ENCODE results near the gene IFT52. TPM values are rescaled to one million over a fixed set of nuclear protein-coding genes. Genes with fewer than 3 reads are reported as not detected.

IFT52 gene
- total RNA-seq, 1 experiment from 2014 or later: 70.5 TPM

DNA sequence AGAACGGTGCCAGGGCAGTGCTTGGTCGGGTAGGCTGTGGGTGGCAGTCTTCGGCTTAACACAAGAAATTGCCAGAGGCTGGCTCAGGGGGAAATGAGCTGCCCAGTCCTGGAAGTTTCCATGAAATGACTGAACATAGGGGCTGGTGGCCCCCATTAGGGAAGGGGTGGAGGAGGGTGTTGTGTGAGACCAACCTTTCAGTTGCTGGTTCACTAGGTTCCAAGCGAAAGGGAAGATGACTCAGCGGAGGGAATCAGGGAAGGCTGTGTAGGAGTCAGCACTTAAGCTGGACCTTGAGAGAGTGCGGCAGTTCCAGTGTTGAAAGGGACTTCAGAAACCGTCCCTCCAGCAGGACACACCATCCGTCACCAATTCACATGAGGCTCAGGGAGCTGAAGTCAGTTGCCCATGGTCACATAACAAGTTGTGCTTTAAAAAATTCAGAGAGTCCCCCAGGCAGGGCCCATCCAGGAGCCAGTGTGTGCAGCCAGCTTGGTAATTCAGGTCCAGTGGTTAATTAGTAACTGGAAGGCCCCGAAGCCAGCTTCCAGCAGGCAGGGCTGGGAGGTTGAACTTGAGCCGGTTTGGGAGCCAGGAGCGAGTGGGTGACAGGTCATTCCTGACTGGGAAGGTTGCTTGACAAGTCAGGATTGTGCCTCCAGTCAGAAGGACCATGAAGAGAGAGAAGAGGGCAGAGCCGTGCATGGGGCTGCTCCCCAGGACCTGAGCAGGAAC, 32.2 kb upstream of the IFT52 start, which contains the start of gene SGK2:
TSS of gene SGK2 (plus strand) at position 616 of the 735 bp plus-strand sequence. CDS start 7,469 bp downstream, outside the sequence.
- POLR2A ChIA-PET: interaction anchor here (1.0 to 1.5 kb wide), 4 partner anchors 13 to 101 kb away, joined by 4 to 13 read pairs (median 6); partner anchors contain the start of gene IFT52
- intact Hi-C loops (cut with micrococcal nuclease; ENCODE audit: unreplicated experiment): loop anchor here (1.0 to 5.0 kb wide), 3 partner anchors 20 to 134 kb away; partner anchors contain the start of gene IFT52

GRCh38 chr20:43559147-43559987, 31.4 kb upstream of the IFT52 start:
- peaks cover 4% of the 10 kb centered on the region for H3K36me3 Mint-ChIP-seq (ENCODE audit: insufficient read depth, unreplicated experiment)
- Histone ChIP-seq H3K27me3 (replicated peaks; ENCODE audit: control insufficient read depth, insufficient read depth, low read length) (no peaks in the 10 kb centered on the region), H3K4me1 (peaks cover 30% of the 10 kb centered on the region), H3K4me3 (ENCODE audit: low read depth, low read length) (no peak overlapping the region), H3K9me3 (no peaks in the 10 kb centered on the region), H3K36me3 (ENCODE audit: control insufficient read depth, insufficient read depth, low read length) (no peaks in the 10 kb centered on the region)
- intact Hi-C loops (cut with micrococcal nuclease; ENCODE audit: unreplicated experiment): loop anchor here (2.0 to 5.0 kb wide), 2 partner anchors 21 to 133 kb away; no protein-coding TSS in a partner anchor
- H3K27me3 Mint-ChIP-seq (ENCODE audit: insufficient read depth, unreplicated experiment): no peaks in the 10 kb centered on the region
- ChIA-PET CTCF (interaction anchor here (0.5 to 1.5 kb wide), 11 partner anchors 9 to 342 kb away, joined by 3 to 32 read pairs (median 5); partner anchors contain the start of gene IFT52), POLR2A (interaction anchor here (0.7 to 1.5 kb wide), 5 partner anchors 12 to 102 kb away, joined by 3 to 13 read pairs (median 6); partner anchors contain the start of gene IFT52)
- BruUV-seq (replicated peaks): TSS peak; percentile 74
- peak in 1 of 2 experiments; percentile 34 for DNase-seq
- TF ChIP-seq CTCF (IDR thresholded peaks at IDR 0.05; ENCODE audit: insufficient read depth in 1 of 2, low read depth in 1 of 2, low read length in 1 of 2, severe bottlenecking in 1 of 2, unreplicated experiment in 1 of 2): no peak
- H3K27ac Mint-ChIP-seq (ENCODE audit: unreplicated experiment): peak overlapping the region; percentile 10
- no peaks in the 10 kb centered on the region for H3K9me3 Mint-ChIP-seq (ENCODE audit: unreplicated experiment)
- peak overlapping the region; percentile 15 for H3K4me3 Mint-ChIP-seq (ENCODE audit: unreplicated experiment)
- H3K4me1 Mint-ChIP-seq (ENCODE audit: low read depth, unreplicated experiment): peaks cover 17% of the 10 kb centered on the region

More for the DNA sequence above, 32.2 kb upstream of the IFT52 start, which contains the start of gene SGK2:
- Mint-ChIP-seq H3K27me3 (ENCODE audit: insufficient read depth, unreplicated experiment) (no peaks in the 10 kb centered on the region), H3K9me3 (ENCODE audit: unreplicated experiment) (no peaks in the 10 kb centered on the region), H3K4me3 (ENCODE audit: unreplicated experiment) (peak within 1 kb of the TSS; percentile 15), H3K36me3 (ENCODE audit: insufficient read depth, unreplicated experiment) (peaks cover 4% of the 10 kb centered on the region), H3K4me1 (ENCODE audit: low read depth, unreplicated experiment) (peaks cover 17% of the 10 kb centered on the region), H3K27ac (ENCODE audit: unreplicated experiment) (peak within 1 kb of the TSS; percentile 23)
- Histone ChIP-seq H3K36me3 (ENCODE audit: control insufficient read depth, insufficient read depth, low read length) (no peaks in the 10 kb centered on the region), H3K27me3 (replicated peaks; ENCODE audit: control insufficient read depth, insufficient read depth, low read length) (no peaks in the 10 kb centered on the region), H3K9me3 (no peaks in the 10 kb centered on the region), H3K4me3 (ENCODE audit: low read depth, low read length) (no peak within 1 kb of the TSS), H3K4me1 (peaks cover 30% of the 10 kb centered on the region)
- peak; percentile 90 to 94 for DNase-seq
- TSS peak; percentile 94 for BruUV-seq (replicated peaks)
- no peak for TF ChIP-seq CTCF (IDR thresholded peaks at IDR 0.05; ENCODE audit: insufficient read depth in 1 of 2, low read depth in 1 of 2, low read length in 1 of 2, severe bottlenecking in 1 of 2, unreplicated experiment in 1 of 2)
- CTCF ChIA-PET: interaction anchor here (0.5 to 1.5 kb wide), 10 partner anchors 9 to 133 kb away, joined by 3 to 32 read pairs (median 5); partner anchors contain the start of gene IFT52

DNA sequence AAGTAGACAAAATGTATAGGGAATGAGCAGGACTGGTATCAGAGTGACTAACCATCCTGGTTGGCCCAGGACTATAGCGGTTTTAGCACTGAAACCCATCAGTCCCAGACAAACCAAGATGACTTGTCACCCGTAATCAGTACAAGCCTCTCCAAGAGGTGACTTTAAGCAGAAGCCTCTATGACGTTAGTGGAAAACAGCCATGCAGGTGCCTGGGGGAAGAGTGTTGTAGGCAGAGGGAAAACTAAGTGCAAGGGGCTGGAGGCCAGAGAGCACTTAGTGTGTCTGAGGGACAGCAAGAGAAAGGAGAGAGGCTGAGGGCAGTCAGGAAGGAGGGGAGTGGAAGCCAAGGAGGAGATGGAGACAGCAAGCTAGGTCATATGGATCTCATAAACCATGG, 29.8 kb upstream of the IFT52 start:
- H3K9me3 ChIP-seq: no peaks in the 10 kb centered on the region
- peaks cover 4% of the 10 kb centered on the region for H3K36me3 Mint-ChIP-seq (ENCODE audit: insufficient read depth, unreplicated experiment)
- H3K4me1 ChIP-seq: peaks cover 30% of the 10 kb centered on the region
- DNase-seq: peak in 1 of 2 experiments; percentile 37
- H3K36me3 ChIP-seq (ENCODE audit: control insufficient read depth, insufficient read depth, low read length): no peaks in the 10 kb centered on the region
- ChIA-PET CTCF (interaction anchor here (0.7 kb wide), 1 partner anchor 11 kb away, joined by 6 read pairs; no protein-coding TSS in a partner anchor), POLR2A (no interaction called here)
- no peaks in the 10 kb centered on the region for H3K9me3 Mint-ChIP-seq (ENCODE audit: unreplicated experiment)
- H3K27me3 ChIP-seq (replicated peaks; ENCODE audit: control insufficient read depth, insufficient read depth, low read length): no peaks in the 10 kb centered on the region
- H3K27me3 Mint-ChIP-seq (ENCODE audit: insufficient read depth, unreplicated experiment): no peaks in the 10 kb centered on the region
- TF ChIP-seq CTCF (IDR thresholded peaks at IDR 0.05; ENCODE audit: insufficient read depth in 1 of 2, low read depth in 1 of 2, low read length in 1 of 2, severe bottlenecking in 1 of 2, unreplicated experiment in 1 of 2): no peak
- H3K27ac Mint-ChIP-seq (ENCODE audit: unreplicated experiment): no peak overlapping the region
- H3K4me3 ChIP-seq (ENCODE audit: low read depth, low read length): no peak overlapping the region
- intact Hi-C loops (cut with micrococcal nuclease; ENCODE audit: unreplicated experiment): no loop called here
- peaks cover 17% of the 10 kb centered on the region for H3K4me1 Mint-ChIP-seq (ENCODE audit: low read depth, unreplicated experiment)
- BruUV-seq (replicated peaks): no TSS peak
- no peak overlapping the region for H3K4me3 Mint-ChIP-seq (ENCODE audit: unreplicated experiment)

Measured in Caco-2 (cell line).